AML-193 (cell line): ENCODE measurements around the gene REEP5.

Source experiments
- DNase-seq, 2 experiments: peaks; one replicate each; lab custom pipeline; 2025; lab: John Stamatoyannopoulos, UW

Gene REEP5

DNA sequence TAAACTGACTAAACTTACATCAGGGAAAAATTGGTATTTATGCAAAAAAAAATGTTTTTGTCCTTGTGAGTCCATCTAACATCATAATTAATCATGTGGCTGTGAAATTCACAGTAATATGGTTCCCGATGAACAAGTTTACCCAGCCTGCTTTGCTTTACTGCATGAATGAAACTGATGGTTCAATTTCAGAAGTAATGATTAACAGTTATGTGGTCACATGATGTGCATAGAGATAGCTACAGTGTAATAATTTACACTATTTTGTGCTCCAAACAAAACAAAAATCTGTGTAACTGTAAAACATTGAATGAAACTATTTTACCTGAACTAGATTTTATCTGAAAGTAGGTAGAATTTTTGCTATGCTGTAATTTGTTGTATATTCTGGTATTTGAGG, 77.5 kb downstream of the REEP5 start:
- DNase-seq, result no peak

DNA sequence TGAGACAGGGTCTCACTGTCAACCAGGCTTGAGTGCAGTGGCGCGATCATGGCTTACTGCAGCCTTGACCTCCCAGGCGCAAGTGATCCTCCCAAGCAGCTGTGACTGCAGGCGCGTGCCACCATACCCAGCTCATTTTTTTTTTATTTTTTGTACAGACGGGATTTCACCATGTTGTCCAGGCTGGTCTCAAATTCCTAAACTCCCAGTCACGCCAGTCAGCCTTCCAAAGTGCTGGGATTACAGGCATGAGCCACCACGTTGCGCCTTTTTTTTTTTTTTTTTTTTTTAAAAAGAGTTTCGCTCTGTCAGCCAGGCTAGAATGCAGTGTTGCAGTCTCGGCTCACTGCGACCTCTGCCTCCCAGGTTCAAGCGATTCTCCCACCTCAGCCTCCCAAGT, 88.1 kb downstream of the REEP5 start:
- DNase-seq, result no peak

- DNase-seq, result no peak
Observed at GRCh38 chr5:112830378-112830777, 91.6 kb downstream of the REEP5 start.
